ENCODE results near the gene PRKN.

DNA sequence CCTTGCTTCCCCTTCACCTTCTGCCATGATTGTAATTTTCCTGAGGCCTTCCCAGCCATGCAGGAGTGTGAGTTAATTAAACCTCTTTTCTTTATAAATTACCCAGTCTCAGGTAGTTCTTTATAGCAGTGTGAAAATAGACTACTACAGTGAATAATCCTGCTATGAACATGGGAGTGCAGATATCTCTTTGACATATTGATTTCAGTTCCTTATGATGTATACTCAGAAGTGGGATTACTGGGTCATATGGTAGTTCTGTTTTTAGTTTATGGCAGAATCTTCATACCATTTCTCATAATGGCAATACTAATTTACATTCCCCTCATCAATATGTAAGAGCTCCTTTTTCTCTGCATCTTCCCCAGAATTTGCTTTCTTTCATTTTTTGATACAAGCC is 26.2 kb upstream of the PRKN start:
- TF ChIP-seq, protein P1, sequence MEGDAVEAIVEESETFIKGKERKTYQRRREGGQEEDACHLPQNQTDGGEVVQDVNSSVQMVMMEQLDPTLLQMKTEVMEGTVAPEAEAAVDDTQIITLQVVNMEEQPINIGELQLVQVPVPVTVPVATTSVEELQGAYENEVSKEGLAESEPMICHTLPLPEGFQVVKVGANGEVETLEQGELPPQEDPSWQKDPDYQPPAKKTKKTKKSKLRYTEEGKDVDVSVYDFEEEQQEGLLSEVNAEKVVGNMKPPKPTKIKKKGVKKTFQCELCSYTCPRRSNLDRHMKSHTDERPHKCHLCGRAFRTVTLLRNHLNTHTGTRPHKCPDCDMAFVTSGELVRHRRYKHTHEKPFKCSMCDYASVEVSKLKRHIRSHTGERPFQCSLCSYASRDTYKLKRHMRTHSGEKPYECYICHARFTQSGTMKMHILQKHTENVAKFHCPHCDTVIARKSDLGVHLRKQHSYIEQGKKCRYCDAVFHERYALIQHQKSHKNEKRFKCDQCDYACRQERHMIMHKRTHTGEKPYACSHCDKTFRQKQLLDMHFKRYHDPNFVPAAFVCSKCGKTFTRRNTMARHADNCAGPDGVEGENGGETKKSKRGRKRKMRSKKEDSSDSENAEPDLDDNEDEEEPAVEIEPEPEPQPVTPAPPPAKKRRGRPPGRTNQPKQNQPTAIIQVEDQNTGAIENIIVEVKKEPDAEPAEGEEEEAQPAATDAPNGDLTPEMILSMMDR (IDR thresholded peaks at IDR 0.05; ENCODE audit: low read length), result no peak
- no peak for TF ChIP-seq EZH2 (optimal IDR thresholded peaks at IDR 0.05; ENCODE audit: low read depth, low read length)
